Neural cell (in vitro differentiated cells): ENCODE measurements around the gene C1orf232.

Source experiments
- CTCF ChIP-seq: fragments of 450-650 bp; IDR thresholded peaks from 2 replicates; pipeline ENCODE4 v1.5.1; 2014; ENCODE audit warnings: antibody characterized with exemption, mild to moderate bottlenecking, moderate library complexity; ENCODE audit not compliant: poor library complexity, severe bottlenecking
- EP300 ChIP-seq: fragments of 450-650 bp; conservative IDR thresholded peaks from 2 replicates; pipeline ENCODE4 v1.6.1; 2014; ENCODE audit warnings: antibody characterized with exemption, mild to moderate bottlenecking, moderate library complexity; ENCODE audit not compliant: poor library complexity, severe bottlenecking
- EZH2 ChIP-seq: fragments of 200-600, 300-800 bp; shearing (Covaris generic), sonication (generic); IDR thresholded peaks from 2 replicates; pipeline ENCODE4 v1.6.1; 2014; ENCODE audit warnings: antibody characterized with exemption, low read length, borderline replicate concordance, mild to moderate bottlenecking; ENCODE audit not compliant: insufficient read depth, poor library complexity, severe bottlenecking
- MXI1 ChIP-seq: fragments of 450-650 bp; conservative IDR thresholded peaks from 2 replicates; pipeline ENCODE4 v1.6.1; 2014; ENCODE audit warnings: antibody characterized with exemption, mild to moderate bottlenecking; ENCODE audit not compliant: poor library complexity, severe bottlenecking

GRCh38 chr1:26188477-26188876 lies 19.7 kb upstream of the C1orf232 start:
- no peak for TF ChIP-seq CTCF
- no peak for TF ChIP-seq EP300
- no peak for TF ChIP-seq MXI1
- no peak for TF ChIP-seq EZH2
